ENCODE measurements around the gene IFNAR1.
"Not testable (repeated sequence)": the region's sequence is repeated elsewhere in the genome, so short reads cannot be mapped to it uniquely, and the experiment has no call there.

The IFNAR1 gene

GRCh38 chr21:33308586-33309490 lies 15.9 kb upstream of the IFNAR1 start:
- DNase-seq: no peak

GRCh38 chr21:33309778-33310177 lies 15.0 kb upstream of the IFNAR1 start:
- DNase-seq: no peak

GRCh38 chr21:33312121-33312520 lies 12.6 kb upstream of the IFNAR1 start:
- no peak for DNase-seq

- DNase-seq: no peak
Measured at GRCh38 chr21:33313183-33313582, 11.6 kb upstream of the IFNAR1 start.

GRCh38 chr21:33313611-33314010 lies 11.2 kb upstream of the IFNAR1 start:
- DNase-seq: no peak

- DNase-seq: no peak
Measured at GRCh38 chr21:33314111-33314510, 10.7 kb upstream of the IFNAR1 start.

- DNase-seq: no peak
Measured at GRCh38 chr21:33315946-33316710, 8.6 kb upstream of the IFNAR1 start.

- DNase-seq: no peak
Measured at GRCh38 chr21:33317145-33317544, 7.6 kb upstream of the IFNAR1 start.

- DNase-seq: no peak
Measured at GRCh38 chr21:33317786-33318486, 6.8 kb upstream of the IFNAR1 start.

GRCh38 chr21:33321005-33321404 lies 3.8 kb upstream of the IFNAR1 start:
- DNase-seq: not testable (repeated sequence)

GRCh38 chr21:33323610-33324009 lies 1.2 kb upstream of the IFNAR1 start:
- not testable (repeated sequence) for DNase-seq

GRCh38 chr21:33325222-33326067 lies 675 bp downstream of the IFNAR1 start:
- no peak for DNase-seq

- DNase-seq: no peak
Measured at GRCh38 chr21:33327326-33327725, 2.6 kb downstream of the IFNAR1 start.

GRCh38 chr21:33327792-33328433 lies 3.1 kb downstream of the IFNAR1 start:
- DNase-seq: no peak

GRCh38 chr21:33330726-33331125 lies 6.0 kb downstream of the IFNAR1 start:
- DNase-seq: no peak

- DNase-seq: no peak
Measured at GRCh38 chr21:33332143-33332542, 7.4 kb downstream of the IFNAR1 start.

- DNase-seq: no peak
Measured at GRCh38 chr21:33334191-33334590, 9.4 kb downstream of the IFNAR1 start.

- DNase-seq: no peak
Measured at GRCh38 chr21:33334824-33335223, 10.1 kb downstream of the IFNAR1 start.

- no peak for DNase-seq
Measured at GRCh38 chr21:33339135-33339534, 14.4 kb downstream of the IFNAR1 start.

GRCh38 chr21:33339918-33340317 lies 15.1 kb downstream of the IFNAR1 start:
- no peak for DNase-seq

- DNase-seq: no peak
Measured at GRCh38 chr21:33345751-33346238, 21.0 kb downstream of the IFNAR1 start.

- no peak for DNase-seq
Measured at GRCh38 chr21:33348706-33349105, 23.9 kb downstream of the IFNAR1 start.

Data from NCI-H2081 treated with DMSO at 0.1 percent for 48 hours (cell line).